HT1080 (cell line): ENCODE data around the gene SNED1. TPM values are rescaled to one million over a fixed set of nuclear protein-coding genes. Genes with fewer than 3 reads are reported as not detected.

Experiments used
- DNase-seq: peaks from one replicate; pipeline ENCODE4 v3.0.0-alpha.2; 2015; ENCODE audit warnings: low read depth
- total RNA-seq: library from RNA; depleted of rRNA; stranded (reverse); fragments of >200 nt; shearing (Covaris generic); gene quantifications from 2 replicates; pipeline ENCODE4 v1.2.3, GENCODE V29; 2014

Gene SNED1
- total RNA-seq, 1 experiment from 2014 or later, result 2.7 TPM

- DNase-seq, result no peak
These were observed 127.8 kb downstream of the SNED1 start for GRCh38 chr2:241126201-241126611.

DNA sequence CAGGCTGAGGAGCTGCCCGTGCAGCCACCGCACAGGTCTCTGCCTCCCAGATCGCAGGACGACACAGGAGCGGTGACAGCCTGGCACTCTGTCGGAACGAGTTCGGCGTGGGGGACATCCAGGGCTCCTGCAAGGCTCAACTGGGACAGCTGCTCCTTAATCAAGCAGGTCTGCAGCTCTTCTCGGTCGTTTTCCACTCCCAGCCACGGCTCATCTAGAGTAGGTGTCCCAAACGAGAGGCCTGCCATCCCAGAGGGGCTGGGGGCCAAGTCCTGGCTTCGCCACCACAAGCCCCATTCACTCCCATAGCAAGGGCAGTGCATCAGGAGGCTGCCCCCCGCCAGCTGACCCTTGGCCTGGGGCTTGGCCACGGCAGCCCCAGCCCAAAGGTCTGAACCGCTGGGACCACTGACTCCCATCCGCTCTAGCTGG is 128.4 kb downstream of the SNED1 start:
- DNase-seq, result no peak

DNA sequence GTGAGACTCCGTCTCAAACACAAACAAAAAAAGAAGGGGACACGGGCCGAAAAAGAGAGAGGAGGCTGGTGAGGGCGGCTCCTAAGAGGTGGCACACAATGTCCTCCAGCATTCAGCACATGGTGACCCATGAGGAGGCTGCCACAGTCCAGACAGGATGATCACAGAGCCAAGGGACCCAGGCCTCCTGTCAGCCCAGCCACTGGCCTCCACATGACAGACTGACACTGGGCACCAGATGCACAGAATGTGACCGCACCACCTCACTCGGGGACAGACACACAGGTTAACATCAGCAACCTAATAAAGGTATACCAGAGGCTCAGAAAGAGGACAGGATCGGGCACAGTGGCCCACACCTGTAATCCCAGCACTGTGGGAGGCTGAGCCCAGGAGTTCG is 129.8 kb downstream of the SNED1 start:
- no peak for DNase-seq

- DNase-seq, result no peak
These were observed 130.9 kb downstream of the SNED1 start for GRCh38 chr2:241129086-241129871.

DNA sequence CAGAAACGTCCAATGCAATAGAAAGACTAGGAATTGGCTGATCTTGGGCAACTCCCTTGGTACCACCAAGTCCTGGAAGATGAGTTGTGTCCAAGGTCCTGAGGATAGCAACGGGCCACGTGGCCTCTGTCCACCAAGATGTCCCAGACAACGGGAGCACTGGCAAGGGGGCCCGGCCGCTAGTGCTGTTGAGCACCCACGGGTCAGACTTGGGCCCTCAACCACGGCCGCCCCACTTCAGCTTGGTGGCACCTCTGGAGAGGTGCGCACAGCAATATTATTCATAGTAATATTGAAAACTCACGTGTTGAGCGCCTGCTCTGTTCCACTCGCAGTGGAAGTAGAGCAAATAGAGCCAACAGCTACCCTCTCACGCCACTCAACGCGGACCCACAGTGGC is 131.9 kb downstream of the SNED1 start:
- no peak for DNase-seq

DNA sequence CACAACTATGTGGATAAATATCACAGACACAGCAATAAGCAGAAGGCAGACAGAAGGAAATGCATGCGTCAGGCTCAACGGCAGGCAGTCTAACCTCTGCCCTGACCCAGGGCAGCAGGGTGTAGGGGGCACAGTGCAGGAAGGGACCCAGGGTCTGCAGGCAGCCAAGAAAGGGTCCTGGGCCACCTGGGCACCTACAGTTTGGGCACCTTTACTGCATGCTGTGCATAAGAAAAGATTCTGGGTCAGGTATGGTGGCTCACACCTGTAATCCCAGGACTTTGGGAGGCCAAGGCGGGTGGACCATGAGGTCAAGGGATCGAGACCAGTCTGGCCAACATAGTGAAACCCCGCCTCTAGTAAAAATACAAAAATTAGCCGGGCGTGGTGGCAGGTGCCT is 133.1 kb downstream of the SNED1 start:
- DNase-seq, result no peak

DNA sequence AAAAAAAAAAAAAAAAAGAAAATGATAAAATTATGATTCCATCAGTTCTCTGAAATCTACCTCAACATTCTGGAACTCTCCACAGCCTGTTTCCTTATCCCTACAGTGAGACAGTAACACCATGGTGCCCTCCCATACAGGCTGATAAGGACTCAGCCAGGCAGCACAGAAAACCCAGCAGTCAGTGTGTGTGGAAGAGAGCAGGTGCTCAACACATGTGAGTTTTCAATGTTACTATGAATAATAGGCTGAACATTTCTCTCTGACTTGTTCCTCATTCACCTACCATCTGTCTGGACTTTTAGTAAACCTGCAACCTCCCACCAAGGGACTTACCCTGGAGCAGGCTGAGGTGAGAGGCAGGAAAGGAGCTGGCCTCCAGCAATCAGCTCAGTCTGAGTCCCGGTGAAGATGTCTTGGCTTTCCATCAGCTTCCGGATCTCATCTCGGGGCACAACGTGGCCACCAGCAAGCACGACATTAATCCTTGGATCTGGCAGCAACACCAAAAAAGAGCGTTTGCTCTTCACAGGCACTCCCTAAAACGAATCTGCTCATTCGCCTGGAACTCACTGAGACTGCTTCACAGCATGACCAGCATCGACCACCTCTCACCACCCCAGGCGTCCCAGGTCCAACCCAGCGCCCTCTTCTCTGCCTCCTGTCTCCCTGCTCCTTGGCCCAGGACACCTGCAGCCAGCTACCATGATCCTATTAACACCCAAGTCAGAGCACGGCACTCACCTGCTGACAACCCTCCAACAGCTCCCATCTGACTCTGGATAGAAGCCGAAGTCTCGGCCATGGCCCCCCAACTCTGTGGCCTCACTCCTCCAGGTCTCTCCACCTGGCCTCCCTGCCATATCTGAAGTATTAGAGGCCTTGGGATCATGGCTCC is 134.4 kb downstream of the SNED1 start:
- DNase-seq, result no peak

- no peak for DNase-seq
These were observed 135.0 kb downstream of the SNED1 start for GRCh38 chr2:241133436-241133820.

GRCh38 chr2:241134711-241135110 is 136.3 kb downstream of the SNED1 start:
- no peak for DNase-seq

- no peak for DNase-seq
These were observed 137.3 kb downstream of the SNED1 start for GRCh38 chr2:241135737-241136136.

DNA sequence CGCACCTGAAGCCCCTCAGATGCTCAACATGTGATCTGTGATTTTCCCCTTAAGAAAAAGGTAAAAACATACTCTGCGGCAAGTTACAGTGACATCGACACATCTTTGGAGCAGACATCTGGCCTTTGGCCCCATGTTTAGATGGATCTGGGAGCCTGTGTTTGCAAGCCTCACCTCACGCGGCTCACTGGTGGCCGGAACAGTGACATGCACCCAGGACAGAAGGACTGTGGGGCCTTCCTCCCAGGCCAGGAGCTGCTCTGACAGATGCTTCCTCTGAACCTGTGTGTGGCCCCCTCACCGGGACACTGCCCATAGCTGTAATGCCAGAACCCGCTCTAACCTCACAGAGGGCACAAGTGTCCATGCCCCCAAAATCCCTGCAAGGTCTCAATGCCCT is 137.8 kb downstream of the SNED1 start:
- no peak for DNase-seq

DNA sequence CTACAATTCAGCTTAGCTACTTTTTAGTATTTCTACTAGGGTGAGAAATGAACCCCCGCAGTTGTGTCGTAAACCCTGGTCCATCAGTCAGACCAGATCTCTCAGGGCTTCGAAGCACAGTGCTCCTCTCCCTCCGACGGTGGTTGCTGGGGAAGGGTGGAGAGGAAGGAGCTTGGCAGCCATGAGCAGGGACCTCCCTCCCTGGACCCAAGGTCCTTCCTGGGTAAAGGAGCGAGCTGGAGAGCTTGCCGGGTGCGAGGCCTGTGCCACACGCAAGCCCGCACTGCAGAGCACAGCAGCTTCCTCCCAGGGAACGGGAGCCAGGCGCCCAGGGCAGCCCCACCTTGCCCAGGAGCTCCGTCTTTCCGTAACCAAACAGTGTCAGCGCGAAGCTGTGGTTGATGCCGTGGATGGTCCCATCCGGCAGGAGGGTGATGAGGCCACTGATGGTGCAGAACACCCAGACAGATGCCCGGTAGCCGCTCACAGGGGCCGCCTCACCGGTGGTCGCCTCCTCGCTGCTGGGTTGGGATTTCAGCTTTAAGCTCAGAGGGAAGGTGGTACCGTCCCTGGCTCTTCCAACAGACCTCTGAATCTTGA is 138.3 kb downstream of the SNED1 start:
- no peak for DNase-seq

GRCh38 chr2:241137276-241138190 is 139.1 kb downstream of the SNED1 start:
- DNase-seq, result no peak

DNA sequence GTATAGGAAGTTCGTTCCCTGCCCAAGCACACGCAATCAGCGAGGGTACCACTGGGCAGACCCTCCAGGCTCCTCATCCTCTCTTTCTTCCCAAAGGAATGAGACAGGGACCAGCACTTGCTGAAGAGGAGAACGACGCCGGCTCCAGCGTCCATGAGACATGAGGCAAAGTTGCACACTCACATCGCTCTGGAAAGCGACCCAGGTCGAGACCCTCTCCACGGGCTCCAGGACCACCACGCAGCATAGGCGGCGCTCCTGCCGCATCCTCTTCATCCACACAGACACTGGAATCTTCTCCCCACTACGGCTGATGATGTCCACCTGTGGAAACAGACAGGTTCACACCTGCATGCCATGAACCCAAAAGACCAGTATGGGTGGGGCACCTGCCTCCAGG is 140.1 kb downstream of the SNED1 start:
- no peak for DNase-seq

DNA sequence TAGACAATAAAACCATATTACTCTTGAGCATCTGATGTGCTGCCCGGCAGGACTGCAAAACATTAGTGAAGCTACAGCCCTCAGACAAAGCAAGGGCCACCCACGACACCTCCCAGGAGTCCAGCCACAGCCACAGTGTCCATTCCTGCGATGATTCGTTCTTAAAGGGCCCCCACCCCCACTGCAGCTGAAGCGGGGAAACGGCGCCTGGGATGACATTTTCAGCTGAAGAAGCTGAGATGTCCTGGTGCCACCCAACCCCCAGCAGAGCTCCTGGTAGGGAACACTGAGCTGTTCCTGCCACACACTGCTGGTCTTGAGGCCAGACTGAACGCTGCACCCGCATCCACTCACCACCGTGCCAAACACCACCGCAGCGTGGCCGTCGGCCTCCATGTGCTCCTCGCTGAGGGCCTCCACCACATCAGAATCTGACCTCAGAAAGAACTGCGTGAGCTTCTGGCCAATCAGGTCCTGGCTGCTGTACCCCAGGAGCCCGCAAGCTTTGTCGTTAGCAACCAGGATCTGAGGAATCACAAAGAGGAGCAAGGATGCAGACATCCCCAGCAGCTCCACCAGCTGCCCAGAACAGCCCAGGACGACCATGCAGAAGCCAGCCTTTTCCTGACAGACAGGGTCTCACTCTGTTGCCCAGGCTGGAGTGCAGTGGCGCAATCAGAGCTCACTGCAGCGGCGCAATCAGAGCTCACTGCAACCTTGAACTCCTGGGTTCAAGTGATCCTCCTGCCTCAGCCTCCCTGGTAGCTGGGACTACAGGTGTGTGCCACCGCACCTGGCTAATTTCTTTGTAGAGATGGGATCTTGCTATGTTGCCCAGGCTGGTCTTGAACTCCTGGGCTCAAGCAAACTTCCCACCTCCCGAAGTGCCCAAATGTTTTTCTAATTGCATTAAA is 141.4 kb downstream of the SNED1 start:
- no peak for DNase-seq

GRCh38 chr2:241140445-241140840 is 142.0 kb downstream of the SNED1 start:
- DNase-seq, result no peak

DNA sequence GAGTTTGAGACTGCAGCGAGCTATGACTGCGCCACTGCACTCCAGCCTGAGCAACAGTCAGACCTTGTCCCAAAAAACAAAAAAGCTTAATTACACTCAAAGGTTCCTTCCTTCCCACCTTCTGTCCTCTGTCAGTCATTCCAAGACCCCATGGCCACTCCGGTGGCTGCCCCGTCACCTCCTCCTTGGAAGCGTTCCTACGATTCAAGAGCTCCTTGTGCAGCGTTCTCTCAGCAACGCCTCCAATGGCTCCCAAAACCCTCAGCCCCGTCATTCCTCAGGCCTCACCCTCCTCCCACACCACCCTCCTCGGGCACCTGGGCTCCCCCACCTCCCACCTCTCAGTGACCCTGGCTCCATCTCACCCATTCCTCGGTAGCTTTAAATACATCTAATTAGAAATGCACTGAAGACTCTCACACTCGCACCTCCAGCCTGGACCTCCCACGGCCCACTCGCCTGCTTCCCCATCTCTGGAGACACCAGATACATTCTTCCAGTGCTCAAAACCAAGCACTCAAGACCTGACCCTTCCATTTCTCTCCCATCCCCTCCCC is 142.9 kb downstream of the SNED1 start:
- no peak for DNase-seq

- DNase-seq, result no peak
These were observed 143.6 kb downstream of the SNED1 start for GRCh38 chr2:241142063-241142462.

- DNase-seq, result no peak
These were observed 144.2 kb downstream of the SNED1 start for GRCh38 chr2:241142593-241142992.
